Osteoblast (primary cell): ENCODE measurements around the gene LOX. TPM values are rescaled to one million over a fixed set of nuclear protein-coding genes. Genes with fewer than 3 reads are reported as not detected.
"Not testable (repeated sequence)": the region's sequence is repeated elsewhere in the genome, so short reads cannot be mapped to it uniquely, and the experiment has no call there.

ENCODE experiments used
- DNase-seq: peaks from one replicate; pipeline ENCODE4 v3.0.0; 2011; ENCODE audit warnings: low spot score, mixed read lengths; ENCODE audit not compliant: insufficient read length; ENCODE audit errors: missing footprints
- H2AFZ ChIP-seq: 2 replicates; pipeline ENCODE4 v1.6.0; 2011; ENCODE audit warnings: mild to moderate bottlenecking, low read length
- H3K27ac ChIP-seq: 2 replicates; pipeline ENCODE4 v1.5.1; 2011; ENCODE audit warnings: mild to moderate bottlenecking, low read depth, low read length, moderate library complexity
- H3K27me3 ChIP-seq: 2 replicates; pipeline ENCODE4 v1.6.0; 2012; ENCODE audit warnings: mild to moderate bottlenecking, control low read depth, inconsistent platforms, low read length, moderate library complexity; ENCODE audit not compliant: insufficient read depth
- H3K36me3 ChIP-seq: 2 replicates; pipeline ENCODE4 v1.5.1; 2011; ENCODE audit warnings: mild to moderate bottlenecking, low read length, control low read depth, moderate library complexity; ENCODE audit not compliant: insufficient read depth
- H3K4me1 ChIP-seq: 2 replicates; pipeline ENCODE4 v1.5.1; 2011; ENCODE audit warnings: mild to moderate bottlenecking, low read length, control low read depth, moderate library complexity; ENCODE audit not compliant: insufficient read depth
- H3K4me2 ChIP-seq: 2 replicates; pipeline ENCODE4 v1.6.0; 2011; ENCODE audit warnings: mild to moderate bottlenecking, low read length; ENCODE audit not compliant: insufficient read depth
- H3K4me3 ChIP-seq: fragments of 200-600 bp; sonication (generic); 3 replicates; pipeline ENCODE4 v1.5.1; 2012; ENCODE audit warnings: mild to moderate bottlenecking, low read length, inconsistent platforms; ENCODE audit not compliant: insufficient read depth
- H3K79me2 ChIP-seq: 2 replicates; pipeline ENCODE4 v1.6.0; 2012; ENCODE audit warnings: mild to moderate bottlenecking, low read length, control low read depth, inconsistent platforms; ENCODE audit not compliant: insufficient read depth
- H3K9me3 ChIP-seq: 2 replicates; pipeline ENCODE4 v1.5.1; 2011; ENCODE audit warnings: low read depth, low read length, control low read depth
- H4K20me1 ChIP-seq: 2 replicates; pipeline ENCODE4 v1.6.0; 2012; ENCODE audit warnings: mild to moderate bottlenecking, low read length, control low read depth; ENCODE audit not compliant: insufficient read depth
- CTCF ChIP-seq: IDR thresholded peaks from 2 replicates; pipeline ENCODE4 v1.5.1; 2011; ENCODE audit warnings: mild to moderate bottlenecking, low read depth, low read length, moderate library complexity; ENCODE audit errors: extremely low read depth
- total RNA-seq: library from RNA; depleted of rRNA; stranded (reverse); fragments of >200 nt; gene quantifications from 2 replicates; pipeline ENCODE4 v1.2.3, GENCODE V29; 2012

LOX gene
- total RNA-seq, 1 donor: 317 TPM

- Histone ChIP-seq H3K9me3 (no peaks in the 10 kb centered on the region), H4K20me1 (no peaks in the 10 kb centered on the region), H3K4me1 (peaks cover 63% of the 10 kb centered on the region), H3K4me2 (peak overlapping the region; percentile 79), H3K36me3 (no peaks in the 10 kb centered on the region), H3K27me3 (no peaks in the 10 kb centered on the region), H2AFZ (peak overlapping the region; percentile 39), H3K4me3 (no peak overlapping the region), H3K27ac (peak overlapping the region; percentile 93), H3K79me2 (peaks cover 2% of the 10 kb centered on the region)
- TF ChIP-seq CTCF: no peak
- no peak for DNase-seq
These were observed 17.1 kb upstream of the LOX start for GRCh38 chr5:122095158-122095557.

- not testable (repeated sequence) for H3K79me2 ChIP-seq, DNase-seq, H3K27me3 ChIP-seq, H2AFZ ChIP-seq, H3K9me3 ChIP-seq, H4K20me1 ChIP-seq, H3K36me3 ChIP-seq, H3K4me3 ChIP-seq
- Histone ChIP-seq H3K4me1 (peaks cover 65% of the 10 kb centered on the region), H3K4me2 (peak overlapping the region; percentile 79), H3K27ac (peak overlapping the region; percentile 93)
These were observed 16.2 kb upstream of the LOX start for GRCh38 chr5:122094251-122094650.

- TF ChIP-seq CTCF: no peak
- Histone ChIP-seq H3K9me3 (no peaks in the 10 kb centered on the region), H3K27ac (peak overlapping the region; percentile 93), H3K4me1 (peaks cover 65% of the 10 kb centered on the region), H4K20me1 (no peaks in the 10 kb centered on the region), H3K4me2 (peak overlapping the region; percentile 79), H3K27me3 (no peaks in the 10 kb centered on the region), H3K79me2 (peaks cover 2% of the 10 kb centered on the region), H2AFZ (no peak overlapping the region), H3K4me3 (peak overlapping the region; percentile 24), H3K36me3 (no peaks in the 10 kb centered on the region)
- no peak for DNase-seq
These were observed 15.5 kb upstream of the LOX start for GRCh38 chr5:122093415-122094180.

GRCh38 chr5:122091936-122092600 lies 14.0 kb upstream of the LOX start:
- peaks cover 66% of the 10 kb centered on the region for H3K4me1 ChIP-seq

More at GRCh38 chr5:122091936-122092600, 14.0 kb upstream of the LOX start:
- no peaks in the 10 kb centered on the region for H3K36me3 ChIP-seq
- peaks cover 2% of the 10 kb centered on the region for H3K79me2 ChIP-seq
- H3K27ac ChIP-seq: peak overlapping the region; percentile 93
- H3K4me2 ChIP-seq: peak overlapping the region; percentile 79
- peak overlapping the region; percentile 13 for H2AFZ ChIP-seq
- H4K20me1 ChIP-seq: no peaks in the 10 kb centered on the region
- DNase-seq: no peak
- peak overlapping the region; percentile 35 for H3K4me3 ChIP-seq
- peak; percentile 57 for TF ChIP-seq CTCF
- no peaks in the 10 kb centered on the region for H3K9me3 ChIP-seq
- no peaks in the 10 kb centered on the region for H3K27me3 ChIP-seq
